NCI-H2171 treated with DMSO at 0.1 percent for 48 hours (cell line): ENCODE results near the gene MYH1.

Experiments
- DNase-seq: peaks from one replicate; lab custom pipeline; 2025; lab: John Stamatoyannopoulos, UW

The MYH1 gene

GRCh38 chr17:10477701-10478100 lies 40.6 kb downstream of the MYH1 start:
- no peak for DNase-seq

DNA sequence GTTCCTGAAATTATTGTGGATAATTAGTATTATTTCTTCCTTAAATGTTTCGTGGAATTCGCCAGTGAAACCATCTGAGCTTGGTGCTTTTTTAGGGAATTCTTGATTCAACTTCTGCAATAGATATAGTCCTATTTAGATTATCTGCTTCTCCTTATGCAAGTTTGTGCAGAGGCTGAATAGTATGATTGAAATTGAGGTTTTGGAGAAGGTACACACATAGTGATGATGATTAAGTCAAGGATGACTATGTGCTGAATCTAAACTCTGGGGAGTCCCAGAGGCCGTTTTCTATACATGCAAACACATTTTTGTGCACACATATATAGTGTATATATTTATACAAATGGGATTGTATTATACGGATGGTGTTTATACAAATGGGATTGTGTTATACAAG lies 43.8 kb downstream of the MYH1 start:
- no peak for DNase-seq

DNA sequence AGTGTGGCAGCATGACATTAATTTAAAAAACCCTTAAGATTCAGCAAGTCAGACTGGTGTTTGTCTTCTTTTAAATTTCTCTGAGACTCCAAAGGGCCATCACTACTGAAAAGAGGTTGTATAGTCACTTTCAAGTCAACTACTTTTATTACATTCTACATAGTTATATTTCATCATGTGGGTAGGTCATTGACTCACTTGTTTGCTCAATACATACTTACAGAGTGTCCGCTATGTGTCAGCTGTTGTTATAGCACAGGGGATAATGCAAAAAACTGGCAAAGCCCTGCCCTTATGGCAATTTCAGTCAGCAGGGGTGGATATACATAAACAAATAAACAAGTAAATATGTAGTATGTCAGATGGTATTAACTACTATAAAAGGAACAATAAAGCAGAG lies 46.5 kb downstream of the MYH1 start:
- no peak for DNase-seq

DNA sequence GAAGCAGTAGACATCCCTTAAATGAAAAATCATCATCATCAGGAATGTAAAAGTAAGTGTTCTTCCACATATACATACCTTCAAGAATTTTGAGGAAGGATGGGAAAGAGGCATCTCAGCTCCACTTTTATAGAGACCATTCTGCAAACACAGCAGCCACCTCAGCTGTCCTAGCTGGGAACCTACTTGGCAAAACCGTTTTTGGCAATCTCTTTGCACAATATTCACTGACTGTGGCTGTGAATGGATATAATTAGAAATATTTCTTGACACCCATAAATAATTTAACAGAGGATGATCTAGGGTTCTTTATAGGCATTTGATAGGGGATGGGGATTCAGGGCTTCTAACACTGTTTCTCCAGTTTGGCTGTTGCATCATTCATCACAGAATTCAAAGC lies 48.9 kb downstream of the MYH1 start, which contains the start of gene MYH4:
MYH4 (minus strand) TSS at position 101 of the 400 bp plus-strand sequence. CDS start 2,814 bp downstream, outside the sequence.
- no peak for DNase-seq

- DNase-seq = no peak
Measured at GRCh38 chr17:10463402-10463801, 54.9 kb downstream of the MYH1 start.

DNA sequence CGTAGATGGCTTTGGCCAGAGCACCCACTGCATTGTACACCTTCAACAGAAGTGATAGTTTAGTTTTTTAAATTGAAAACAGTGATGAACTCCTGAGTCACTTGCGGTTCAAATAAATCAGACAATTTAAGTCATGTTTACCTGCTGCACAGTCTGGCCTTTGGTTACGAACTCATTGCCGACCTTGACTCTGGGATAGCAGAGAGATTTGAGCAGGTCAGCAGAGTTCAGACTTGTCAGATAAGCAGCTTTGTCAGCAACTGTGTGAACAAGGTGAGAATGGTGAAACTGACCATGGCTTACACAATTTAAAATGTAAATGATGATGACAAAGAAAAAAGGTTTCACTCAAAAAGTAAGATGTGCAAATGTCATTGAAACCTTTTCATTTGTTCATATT lies 58.3 kb downstream of the MYH1 start:
- DNase-seq = no peak

DNA sequence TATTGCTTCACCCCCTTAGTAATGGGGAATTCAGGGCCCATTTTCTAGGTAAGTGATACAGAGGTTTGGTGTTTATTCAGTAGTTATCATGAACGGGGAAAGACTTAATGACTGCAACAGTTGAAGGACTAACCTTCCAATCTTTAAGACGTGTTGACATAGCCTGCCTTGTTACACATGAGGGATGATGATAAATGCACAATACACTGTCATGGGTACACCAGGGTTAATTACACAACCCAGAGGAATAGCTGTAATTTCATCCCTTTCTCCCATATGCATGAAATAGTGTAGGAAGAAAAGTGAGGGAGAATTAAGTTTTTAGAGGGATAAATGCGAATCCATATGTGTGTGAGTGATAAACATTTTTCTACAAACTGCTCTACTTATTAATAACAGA lies 59.6 kb downstream of the MYH1 start:
- no peak for DNase-seq

GRCh38 chr17:10457952-10458351 lies 60.4 kb downstream of the MYH1 start:
- no peak for DNase-seq

GRCh38 chr17:10447026-10447931 lies 71.1 kb downstream of the MYH1 start:
- DNase-seq = no peak
